ENCODE measurements around the gene TCAP.

Gene TCAP

DNA sequence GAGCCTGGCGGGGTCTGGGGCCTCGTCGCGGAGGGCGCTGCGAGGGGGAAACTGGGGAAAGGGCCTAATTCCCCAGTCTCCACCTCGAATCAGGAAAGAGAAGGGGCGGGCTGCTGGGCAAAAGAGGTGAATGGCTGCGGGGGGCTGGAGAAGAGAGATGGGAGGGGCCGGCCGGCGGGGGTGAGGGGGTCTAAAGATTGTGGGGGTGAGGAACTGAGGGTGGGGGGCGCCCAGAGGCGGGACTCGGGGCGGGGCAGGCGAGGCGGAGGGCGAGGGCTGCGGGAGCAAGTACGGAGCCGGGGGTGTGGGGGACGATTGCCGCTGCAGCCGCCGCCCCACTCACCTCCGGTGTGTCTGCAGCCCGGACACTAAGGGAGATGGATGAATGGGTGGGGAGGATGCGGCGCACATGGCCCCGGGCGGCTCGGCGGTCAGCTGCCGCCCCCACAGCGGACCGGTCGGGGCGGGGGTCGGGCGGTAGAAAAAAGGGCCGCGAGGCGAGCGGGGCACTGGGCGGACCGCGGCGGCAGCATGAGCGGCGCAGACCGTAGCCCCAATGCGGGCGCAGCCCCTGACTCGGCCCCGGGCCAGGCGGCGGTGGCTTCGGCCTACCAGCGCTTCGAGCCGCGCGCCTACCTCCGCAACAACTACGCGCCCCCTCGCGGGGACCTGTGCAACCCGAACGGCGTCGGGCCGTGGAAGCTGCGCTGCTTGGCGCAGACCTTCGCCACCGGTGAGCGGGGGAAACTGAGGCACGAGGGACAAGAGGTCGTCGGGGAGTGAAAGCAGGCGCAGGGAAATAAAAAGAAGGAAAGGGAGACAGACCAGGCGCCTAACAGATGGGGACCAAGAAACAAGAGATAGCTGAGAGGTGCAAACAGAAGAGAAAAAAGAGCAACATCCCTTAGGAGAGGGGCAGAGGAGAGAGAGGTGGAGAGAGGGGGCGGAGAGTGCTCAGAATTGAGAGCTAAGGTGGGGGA lies 3.1 kb downstream of the TCAP start, which contains the start of gene PNMT:
PNMT (plus strand) TSS at position 509 of the 980 bp plus-strand sequence; CDS start at position 532, 23 bp downstream.
- DNase-seq, result peak; percentile 71 to 74

DNA sequence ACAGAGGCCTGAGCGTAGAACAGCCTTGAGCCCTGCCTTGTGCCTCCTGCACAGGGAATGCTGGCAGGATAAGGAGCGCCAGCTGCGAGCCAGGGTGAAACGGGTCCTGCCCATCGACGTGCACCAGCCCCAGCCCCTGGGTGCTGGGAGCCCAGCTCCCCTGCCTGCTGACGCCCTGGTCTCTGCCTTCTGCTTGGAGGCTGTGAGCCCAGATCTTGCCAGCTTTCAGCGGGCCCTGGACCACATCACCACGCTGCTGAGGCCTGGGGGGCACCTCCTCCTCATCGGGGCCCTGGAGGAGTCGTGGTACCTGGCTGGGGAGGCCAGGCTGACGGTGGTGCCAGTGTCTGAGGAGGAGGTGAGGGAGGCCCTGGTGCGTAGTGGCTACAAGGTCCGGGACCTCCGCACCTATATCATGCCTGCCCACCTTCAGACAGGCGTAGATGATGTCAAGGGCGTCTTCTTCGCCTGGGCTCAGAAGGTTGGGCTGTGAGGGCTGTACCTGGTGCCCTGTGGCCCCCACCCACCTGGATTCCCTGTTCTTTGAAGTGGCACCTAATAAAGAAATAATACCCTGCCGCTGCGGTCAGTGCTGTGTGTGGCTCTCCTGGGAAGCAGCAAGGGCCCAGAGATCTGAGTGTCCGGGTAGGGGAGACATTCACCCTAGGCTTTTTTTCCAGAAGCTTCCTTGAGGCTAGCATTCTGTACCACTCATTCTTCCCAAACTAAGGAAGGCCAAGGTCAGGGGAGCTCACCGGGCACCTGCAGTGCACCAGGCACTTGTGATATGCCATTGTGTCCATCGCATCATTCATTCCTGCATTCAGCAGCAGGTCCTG lies 5.0 kb downstream of the TCAP start:
- DNase-seq, result no peak

DNA sequence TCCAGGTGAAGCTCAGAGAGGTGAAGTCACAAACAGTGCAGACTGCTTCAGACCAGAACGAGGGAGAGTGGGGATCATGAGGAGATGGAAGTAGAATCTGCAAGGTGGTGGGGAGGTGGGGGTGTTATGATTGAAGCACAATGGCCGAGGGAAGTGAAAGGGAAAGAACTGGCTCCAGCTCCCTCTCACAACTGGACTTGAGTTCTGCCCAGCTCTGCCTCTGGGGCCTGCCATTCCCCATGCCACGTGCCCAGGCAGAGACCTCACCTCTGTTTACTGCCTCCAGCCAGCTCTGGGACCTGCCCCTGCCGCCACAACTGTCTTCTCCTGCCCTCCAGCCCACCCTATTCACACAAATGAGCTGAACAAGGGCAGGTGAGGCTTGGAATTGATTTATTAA lies 5.6 kb downstream of the TCAP start:
- no peak for DNase-seq

DNA sequence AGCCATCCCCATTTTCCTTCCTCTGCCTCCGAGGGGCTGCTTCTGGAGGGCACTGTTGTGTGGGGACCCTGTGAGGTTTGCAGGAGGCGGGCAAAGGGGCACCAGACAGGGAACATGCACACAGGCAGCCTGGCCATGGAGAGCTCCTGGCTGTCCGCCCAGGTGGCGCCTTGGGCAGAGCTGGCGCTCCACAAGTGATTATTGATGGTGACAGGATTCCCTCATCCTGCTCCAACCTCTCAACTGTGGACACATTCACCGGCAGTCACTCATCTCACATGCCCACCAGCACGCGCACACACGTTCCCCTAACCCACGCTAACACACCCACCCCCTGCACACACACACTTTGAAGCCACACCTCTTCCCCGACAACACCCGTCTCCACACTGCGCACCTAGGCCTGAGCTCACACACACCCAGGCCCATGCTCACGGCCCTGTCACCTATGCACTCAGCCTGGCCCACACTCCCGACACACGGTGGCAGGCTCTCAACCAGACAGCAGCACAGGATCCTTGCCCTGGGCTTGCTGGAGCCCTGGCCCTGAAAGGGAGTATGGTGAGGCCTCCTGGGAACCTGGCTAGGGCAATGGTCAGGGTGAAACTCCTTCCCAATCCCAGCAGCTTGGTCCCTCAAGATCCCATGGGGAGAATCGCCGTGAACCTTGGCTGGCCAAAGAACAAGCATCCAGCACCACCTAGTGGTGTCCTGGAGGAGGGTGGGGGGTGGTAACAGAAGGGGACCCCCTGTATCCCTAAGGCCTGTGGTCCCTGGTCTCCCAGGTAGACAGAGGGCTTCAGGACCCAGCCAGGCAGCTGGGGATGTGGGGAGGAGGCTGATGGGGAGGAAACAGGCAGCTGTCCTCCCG lies 6.7 kb downstream of the TCAP start:
- DNase-seq, result no peak

DNA sequence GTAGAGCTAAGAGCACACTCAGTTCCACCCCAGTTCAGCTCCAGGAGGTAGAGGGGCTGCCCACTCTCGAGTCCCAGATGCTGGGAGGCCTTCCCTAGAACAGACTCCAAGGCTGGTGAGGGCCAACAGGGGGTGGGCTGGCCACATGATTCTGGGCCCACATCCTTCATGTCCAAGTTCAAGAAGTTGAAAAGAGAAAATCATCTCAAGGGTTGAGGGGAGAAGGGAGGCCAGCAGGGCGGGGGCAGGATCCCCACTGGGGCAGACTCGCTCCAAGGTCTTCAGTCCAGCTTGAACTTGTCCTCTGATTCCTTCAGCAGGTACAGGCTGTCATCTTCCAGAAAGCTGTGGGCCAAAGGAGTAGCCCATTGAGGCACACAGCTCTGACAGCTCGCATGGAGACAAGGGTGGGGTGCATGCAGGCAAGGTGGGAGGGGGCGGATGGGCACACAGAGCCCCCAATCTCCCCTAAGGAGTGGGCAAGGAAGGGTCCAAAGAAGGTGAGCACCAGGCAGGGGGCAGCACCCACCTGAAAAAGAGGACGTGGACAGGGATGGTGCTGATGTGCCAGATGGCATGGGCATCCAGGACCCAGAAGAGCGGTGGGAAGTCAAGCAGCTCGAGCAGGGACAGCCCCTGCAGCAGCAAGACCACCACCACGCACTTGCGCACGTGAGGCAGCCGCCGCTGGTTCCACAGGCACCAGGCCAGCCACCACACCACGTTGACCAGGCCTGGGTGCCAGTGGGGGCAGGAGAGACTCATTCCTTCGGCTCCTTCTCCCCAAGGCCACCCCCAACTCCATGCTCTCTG lies 7.6 kb downstream of the TCAP start:
- no peak for DNase-seq

DNA sequence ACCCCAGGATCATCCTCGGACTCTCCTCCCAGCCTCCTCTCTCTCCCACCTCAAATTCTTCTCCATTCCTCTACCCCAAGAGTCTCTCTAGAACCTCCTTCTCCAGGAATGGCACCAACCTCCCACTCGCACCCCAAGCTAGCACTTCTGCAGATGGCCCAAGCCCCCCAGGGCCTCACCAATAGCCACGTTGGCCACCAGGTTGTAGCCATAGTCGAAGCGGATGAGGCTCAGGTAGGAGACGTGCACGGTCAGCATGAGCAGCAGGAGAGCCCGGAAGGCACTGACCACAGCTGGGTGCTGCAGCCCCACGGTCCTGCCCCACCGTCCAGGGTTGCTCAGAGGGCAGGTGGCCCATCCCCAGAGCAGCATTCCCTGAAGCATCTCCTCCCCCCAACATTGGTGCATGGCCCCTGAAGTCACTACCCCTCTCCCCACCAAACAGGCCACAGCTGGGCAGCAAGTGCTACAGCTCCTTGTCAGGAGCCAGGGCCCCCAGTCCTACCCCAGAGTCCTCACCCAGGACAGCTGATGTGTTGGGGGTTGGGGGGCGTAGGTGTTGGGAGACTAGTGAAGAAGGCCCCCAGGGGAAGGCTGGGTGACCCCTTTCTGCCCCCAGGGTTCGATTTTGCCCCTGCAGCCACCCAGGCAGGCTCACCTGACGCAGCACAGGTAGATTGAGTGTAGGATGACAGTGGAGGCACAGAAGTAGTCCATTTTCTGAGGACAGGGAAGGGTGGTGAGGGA lies 8.4 kb downstream of the TCAP start:
- no peak for DNase-seq

DNA sequence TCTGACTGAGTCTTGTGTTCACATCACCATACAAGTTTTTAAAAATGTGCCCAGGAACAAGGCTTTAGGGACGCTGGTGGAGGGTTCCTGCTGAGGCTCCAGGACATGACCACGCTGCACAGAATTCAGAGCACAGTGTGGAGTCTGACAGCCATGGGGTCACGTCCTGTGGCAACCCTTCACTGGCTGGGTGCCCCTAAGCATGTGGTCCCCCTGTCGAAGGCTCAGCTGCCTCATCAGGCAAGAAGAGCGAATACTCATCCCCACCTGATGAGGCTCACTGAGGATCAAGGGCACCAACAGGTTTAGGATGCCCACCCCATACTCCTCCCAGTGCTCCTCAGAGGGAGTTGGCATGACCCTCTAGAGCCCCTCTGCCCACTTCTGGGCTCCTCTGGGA lies 9.0 kb downstream of the TCAP start:
- DNase-seq, result no peak

DNA sequence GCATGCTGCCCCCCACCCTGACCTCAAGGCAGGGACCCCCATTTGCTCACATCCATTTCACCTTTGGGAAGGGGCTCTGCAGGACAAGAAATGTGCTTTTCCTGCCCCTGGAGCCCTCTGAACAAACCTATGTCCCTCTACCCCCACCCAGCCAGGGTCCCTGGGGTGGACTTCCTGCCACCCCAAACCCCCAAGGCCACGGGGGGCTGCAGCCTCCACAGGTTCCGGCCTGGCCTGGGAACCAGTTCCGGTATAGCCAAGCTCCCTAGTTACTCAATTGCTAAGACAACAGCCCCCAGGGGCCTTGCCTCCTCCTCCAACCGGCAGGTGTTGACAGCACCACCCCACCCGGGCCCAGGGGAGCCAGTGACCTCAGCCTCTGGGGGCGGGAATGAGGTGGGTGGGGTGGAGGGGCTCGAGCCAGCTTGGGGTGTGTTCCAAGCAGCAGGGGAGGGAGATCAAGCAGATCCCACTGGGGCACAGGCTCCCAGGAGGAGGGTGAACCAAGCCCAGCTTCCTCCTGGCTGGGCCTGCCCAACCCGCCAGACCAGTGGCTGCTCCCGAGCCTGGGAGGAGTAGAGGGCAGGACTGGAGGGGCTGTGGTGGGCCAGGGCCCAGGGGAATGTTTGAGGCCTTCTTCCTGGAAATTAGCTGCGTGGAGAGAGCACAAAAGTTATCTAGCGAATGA lies 9.7 kb downstream of the TCAP start:
- no peak for DNase-seq

DNA sequence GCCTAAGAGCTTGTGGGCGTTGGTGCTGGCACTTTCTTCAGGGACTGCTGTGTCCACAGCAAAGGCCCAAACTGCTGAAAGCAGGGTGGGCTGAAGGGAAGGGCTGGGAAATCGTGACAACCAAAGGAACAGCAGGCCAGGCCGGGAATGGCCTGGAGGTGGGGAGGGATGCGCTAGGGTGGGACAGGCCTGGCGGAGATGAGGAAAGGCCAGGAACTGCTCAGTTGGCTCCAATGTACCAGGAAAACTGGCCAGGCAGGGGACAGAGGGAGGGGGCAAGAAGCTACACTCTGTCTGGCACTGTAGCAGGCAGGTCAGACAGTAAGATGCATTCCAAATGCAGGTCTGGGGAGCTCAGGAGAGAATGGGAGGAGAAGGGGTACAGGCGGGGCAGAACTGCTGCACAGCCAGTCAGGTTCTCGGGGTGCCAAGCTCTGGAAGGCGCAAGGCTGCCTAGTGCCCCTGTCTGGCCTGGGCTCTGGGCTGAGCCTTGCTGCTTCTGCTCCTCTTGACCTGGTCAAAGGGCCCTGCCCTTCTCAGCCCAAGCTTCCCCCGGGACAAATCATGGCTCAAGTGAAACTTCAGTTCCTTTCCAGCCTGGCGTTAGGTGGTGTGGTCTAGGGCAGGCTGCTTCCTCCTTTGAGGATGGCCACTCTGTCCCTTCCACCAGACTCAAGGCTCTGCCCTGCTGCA lies 10.4 kb downstream of the TCAP start:
- no peak for DNase-seq

DNA sequence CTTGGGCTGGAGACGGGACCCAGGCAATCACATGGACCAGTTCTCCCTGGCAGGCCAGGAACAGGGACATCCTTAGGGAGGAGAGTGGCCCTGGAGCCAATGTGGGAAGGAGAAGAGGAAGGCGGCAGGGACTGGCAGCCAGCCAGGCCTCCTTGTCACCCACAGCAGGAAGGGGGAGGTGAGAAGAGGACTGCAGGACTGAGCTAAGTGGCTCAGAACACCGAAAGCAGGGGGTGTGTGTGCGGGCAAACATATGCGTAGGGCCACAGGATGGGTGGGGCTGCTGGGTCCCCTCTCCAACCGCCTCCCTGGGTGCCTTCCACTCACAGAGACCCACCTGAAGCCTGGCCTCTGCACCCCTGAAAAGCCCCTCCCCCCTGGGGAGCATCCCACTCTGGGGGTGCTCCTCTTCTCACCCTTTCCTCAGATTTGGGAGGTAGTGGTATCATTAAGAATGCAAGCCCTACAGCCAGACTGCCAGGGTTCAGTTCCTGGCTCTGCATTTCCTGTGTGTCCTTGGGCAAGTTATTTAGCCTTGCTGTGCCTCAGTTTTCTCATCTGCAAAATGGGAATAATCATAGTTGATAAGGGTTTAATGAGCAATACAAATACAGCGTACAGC lies 11.2 kb downstream of the TCAP start:
- peak in 1 of 2 experiments; percentile 53 for DNase-seq

DNA sequence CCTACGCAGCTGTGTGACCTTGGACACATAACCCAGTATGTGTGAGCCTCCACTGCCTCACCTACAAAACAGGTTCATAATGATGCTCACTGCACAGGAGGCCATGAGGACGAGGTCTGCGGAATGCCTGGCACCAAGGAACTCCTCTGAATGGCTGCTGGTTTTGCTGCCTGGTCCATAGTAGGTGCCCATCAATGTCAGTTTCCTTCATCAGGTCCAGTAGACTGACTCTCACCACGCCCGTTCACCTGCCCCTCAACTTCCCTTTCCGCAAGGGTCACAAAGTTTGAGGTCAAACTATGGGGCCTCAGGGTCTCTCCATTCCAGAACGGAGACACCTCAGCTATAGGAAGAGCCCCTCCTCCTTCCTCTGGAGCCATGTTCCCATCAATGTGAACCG lies 11.9 kb downstream of the TCAP start:
- no peak for DNase-seq

DNA sequence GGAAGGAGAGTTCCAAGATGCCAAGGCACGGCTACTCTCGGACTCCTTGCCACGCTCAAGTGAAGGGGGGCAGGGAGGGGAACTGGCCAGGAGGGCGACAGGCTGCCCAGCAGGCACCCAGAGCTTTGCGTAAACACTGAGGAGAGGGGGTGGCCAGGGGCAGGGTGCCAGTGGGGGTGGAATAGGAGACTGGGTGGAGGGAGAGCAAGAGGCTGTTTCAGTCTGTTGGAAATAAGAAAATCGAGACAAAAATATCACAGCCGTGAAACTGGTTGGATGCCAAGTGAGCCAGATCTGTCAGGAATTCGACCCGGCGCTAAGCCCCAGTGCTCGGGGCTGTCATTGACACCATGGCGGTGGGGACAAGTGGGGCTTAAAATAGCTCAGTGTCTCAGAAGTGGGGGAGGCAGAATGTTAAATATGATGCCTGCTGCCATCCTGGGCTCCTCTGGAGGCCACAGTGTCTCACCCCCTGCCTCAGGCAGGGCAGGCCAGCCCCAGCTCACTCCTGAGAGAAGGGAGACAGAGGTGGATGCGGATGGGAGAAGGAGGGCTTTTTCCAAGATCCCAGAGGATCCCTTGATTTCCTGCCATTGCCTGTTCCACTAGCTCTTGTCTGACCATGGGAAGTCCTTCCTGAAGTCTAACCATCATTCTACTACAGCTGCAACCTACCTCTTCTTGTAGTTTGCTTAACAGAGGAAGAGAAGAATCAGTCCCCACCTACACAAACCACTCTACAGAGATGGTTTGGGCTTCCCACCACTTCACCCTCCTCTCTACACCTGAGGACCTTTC lies 12.6 kb downstream of the TCAP start:
- no peak for DNase-seq

DNA sequence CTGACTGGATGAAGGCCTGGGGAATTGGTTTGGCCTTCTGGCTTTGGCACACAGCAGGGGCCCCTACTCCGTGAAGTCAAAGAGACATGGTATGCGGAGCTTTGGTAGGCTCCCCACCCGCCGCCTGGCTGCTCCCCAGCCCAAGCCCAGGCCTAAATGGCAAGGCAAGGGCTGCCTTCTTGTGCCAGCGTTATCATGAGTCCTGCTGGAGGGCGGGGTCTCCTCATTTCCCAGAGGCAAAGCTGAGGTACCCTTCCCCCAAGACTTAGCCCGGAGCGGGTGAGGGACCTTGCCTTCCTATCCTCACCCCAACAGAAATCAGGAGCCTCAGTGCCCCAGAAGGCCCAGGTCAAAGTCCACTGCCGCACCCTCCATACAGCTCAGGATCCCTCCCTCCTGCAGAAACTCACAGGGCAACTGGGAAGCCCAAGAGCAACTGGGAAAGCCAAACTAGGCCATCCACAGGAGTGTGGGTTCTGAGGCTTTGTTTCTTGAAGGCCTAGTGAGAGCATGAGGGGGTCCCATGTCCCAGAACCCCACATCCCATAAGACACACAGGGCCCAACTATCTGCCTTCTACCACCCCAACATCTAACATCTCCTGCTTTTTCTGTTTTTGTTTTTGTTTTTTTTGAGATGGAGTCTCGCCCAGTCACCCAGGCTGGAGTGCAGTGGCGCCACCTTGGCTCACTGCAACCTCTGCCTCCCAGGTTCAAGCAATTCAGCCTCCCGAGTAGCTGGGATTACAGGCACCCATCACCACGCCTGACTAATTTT lies 13.4 kb downstream of the TCAP start:
- DNase-seq, result no peak

DNA sequence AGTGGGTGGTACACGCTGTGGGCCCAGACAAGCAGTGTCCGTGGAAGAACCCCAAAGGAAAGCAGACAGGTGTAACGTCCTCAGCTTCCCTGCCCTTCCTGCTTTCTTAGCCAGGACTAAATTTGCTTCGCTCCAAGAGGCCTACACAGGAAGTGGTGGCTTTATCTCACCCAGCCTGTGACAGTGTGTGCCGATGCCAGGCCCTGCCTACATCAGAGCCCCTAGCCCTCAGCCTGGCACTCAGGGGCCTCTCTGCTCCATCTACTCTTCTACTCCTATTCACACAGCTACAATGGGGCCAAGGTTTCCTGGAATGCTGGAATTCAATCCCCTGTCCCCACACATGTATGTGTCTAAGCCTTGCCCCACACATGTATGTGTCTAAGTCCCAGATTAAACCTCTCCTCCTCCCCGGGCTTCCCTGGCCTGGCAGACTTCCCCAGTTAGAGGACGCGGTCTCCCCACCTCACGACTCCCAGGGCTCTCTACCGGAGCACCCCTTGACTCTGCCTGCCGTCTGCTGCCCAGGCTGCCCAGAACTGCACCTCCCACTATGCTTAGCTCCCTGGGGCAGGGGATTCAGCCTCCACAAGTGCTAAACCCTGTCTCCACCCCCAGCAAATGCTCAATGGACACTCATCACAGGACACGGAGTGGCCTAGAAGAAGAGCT lies 14.5 kb downstream of the TCAP start:
- DNase-seq, result peak; percentile 48 to 62

DNA sequence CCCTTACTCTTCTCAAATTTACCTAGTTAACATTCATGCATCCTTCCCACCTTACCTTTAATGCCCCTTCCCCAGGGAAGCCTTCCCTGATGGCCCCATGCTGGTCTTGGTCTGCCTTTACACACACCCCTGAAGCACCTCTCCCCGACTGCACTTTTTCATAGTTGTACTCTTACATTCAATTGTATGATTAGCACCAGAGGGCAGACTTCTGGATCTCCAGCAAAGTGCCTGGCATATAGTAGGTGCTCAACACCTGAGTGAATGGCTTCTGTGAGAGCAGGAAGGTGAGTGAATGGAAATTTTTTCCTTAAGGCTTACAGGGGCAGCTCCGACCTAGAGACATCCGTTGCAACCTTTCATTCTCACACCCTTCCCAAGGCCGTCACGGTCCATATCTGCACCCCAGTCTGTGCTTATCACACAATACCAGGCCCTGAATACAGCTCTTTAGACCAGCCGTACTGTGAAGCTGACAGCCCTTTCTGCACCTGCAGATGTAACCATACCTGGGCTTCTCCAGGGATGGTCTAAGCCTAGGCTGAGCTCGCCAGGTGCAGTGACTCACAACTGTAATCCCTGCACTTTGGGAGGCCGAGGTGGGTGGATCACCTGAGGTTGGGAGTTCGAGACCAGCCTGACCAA lies 18.3 kb downstream of the TCAP start:
- no peak for DNase-seq
